GM20431 (cell line): ENCODE measurements around the gene MYH6.

Source experiments
- in situ Hi-C: fragments of 300-500 bp; cut with MseI, MboI; formaldehyde crosslinking; loops from one replicate; pipeline ENCODE4 v1.15.0; 2020; ENCODE audit warnings: low sequenced_read_pairs; ENCODE audit not compliant: unreplicated experiment

MYH6 gene

DNA sequence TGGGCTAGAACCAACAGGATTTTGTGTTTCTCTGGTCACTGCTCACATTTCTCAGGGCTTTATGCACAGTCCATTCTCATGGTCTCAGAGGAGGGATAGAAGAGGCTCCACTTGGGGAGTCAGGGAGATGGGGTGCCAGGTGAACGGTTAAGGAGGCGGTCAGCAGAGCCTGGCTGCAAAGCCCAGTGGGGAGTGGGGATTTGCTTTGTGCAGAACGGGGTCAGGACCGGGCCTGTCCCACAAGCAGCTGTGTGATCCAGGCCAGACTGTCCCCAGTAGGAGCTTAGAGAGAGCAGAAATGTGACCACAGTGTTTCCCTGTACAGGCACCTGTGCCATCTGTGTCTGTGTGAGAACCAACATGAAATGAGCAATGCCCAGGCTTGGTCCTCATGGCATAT, 27.1 kb downstream of the MYH6 start:
- in situ Hi-C loops = no loop called here

GRCh38 chr14:23380197-23380914, 27.7 kb downstream of the MYH6 start:
- in situ Hi-C loops = no loop called here

- in situ Hi-C loops = no loop called here
Measured at GRCh38 chr14:23379366-23380196, 28.5 kb downstream of the MYH6 start.

DNA sequence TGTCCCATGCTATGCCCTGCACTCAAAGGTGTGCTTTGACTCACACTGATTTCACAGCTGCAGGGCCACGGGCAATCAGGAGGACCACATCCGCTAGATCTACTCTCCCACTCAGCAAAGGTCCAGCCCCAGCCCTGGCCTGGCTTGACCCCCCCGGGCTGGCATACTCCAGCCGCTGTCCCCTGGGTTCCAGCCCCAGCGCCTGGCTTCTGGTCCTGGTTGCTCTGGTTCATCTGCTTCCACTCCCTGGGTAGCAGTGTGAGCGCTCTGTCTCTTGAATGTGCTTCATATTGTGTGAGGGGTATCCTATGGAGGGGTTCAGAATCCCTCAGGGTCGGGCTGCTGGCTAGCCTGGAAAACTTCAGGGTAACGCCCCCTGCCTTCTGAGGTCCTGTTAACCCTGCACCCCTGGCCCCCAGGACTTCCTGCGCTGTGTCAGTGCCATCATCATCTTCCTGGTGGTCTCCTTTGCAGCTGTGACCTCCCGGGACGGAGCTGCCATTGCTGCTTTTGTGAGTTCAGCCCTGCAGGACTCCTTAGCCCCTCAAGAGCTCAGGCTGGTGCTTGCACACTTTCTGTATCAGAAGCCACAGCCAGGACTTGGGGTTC, 29.4 kb downstream of the MYH6 start:
- in situ Hi-C loops = no loop called here

DNA sequence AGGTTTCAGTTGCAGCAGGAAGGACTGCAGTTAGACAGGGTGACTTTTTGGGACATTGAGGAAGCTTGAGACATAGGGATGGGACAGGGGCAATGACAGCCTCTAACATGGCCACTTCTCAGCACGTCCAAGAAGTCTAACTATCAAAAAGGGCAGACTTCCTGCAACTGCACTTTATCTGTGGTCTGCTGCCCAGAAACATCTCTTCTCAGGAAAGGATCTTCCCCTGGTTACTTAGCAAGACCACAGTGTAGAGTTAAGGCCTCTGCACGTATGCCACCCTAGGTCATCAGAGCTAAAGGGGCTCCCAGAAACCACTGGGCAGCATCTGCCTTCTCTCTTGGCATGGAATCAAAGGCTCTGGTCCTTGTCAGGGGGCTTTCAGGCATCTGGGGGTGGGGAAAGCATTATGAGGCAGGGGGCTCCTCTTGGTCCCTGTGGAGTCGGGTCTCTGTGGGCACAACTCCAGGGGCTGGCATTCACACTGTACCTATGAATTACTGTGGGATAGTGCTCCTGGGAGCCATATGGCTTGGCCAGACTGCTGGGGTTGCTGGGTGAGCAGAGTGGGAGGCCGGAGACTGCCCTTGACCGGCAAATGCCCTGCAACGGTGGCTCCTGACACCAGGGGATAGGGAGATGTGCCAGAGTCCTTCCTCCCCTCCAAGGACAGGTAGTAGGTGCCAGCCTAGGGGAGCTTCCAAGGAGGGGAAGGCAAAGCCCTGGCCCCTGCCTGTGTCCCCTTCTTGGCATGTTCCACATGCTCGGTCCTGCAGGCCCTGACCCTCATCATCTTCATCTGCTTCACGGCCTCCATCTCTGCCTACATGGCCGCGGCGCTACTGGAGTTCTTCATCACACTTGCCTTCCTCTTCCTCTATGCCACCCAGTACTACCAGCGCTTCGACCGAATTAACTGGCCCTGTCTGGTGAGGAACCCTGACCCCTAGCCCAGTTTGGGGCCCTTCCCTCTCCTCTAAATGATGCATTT, 30.2 kb downstream of the MYH6 start:
- in situ Hi-C loops = no loop called here

DNA sequence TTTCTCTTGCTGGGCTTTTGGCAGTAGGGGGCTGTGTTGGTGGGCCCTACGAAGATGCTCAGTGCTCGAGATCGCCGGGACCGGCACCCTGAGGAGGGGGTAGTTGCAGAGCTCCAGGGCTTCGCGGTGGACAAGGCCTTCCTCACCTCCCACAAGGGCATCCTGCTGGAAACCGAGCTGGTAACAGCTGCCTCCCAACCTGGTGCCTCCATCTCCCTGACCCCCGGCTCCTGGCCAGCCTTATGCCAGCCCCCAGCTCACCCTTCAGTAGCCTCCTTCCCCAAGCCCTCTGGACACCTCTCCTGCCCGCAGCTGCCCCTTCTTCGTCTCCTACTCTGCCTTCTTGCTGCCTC, 30.9 kb downstream of the MYH6 start:
- in situ Hi-C loops = no loop called here

DNA sequence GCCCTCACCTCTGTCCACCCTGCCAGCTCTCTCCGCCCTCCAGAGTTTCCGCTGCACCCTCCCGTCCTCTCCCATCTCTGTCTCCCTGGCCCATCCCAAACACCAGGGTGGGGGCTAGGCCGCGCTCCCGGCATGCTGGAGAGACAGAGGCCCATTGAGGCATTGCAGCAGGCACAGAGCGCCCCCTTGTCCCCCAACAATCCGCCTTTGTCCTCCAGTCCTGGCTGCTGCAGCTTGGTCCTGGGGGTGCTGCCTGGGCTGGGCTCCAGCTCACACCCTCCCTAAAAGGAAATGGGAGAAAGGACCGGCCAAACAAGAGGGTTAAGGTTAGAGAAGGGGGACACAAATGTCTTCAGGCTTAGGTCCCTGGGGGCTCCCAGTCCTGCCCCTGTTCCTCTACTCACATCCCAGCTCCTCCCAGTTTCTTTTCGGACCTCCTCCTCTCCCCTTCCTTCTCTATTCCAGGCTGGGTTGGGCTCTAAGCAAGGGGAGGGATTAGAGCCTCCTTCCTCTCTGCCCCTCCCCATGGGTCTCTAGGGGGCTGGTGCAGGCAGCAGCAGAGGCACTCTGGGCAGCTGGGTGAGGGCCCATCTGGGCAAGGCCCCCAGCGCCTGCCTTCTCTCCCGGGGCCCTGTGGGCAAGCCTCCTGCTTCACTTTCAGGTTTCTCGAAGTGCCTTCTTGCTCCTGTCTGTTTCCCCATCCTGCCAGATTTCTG, 31.4 kb downstream of the MYH6 start, which contains the start of gene CMTM5:
Gene CMTM5 (plus strand): TSS at position 565 of the 716 bp plus-strand sequence. CDS start 206 bp downstream, outside the sequence.
- in situ Hi-C loops = no loop called here

DNA sequence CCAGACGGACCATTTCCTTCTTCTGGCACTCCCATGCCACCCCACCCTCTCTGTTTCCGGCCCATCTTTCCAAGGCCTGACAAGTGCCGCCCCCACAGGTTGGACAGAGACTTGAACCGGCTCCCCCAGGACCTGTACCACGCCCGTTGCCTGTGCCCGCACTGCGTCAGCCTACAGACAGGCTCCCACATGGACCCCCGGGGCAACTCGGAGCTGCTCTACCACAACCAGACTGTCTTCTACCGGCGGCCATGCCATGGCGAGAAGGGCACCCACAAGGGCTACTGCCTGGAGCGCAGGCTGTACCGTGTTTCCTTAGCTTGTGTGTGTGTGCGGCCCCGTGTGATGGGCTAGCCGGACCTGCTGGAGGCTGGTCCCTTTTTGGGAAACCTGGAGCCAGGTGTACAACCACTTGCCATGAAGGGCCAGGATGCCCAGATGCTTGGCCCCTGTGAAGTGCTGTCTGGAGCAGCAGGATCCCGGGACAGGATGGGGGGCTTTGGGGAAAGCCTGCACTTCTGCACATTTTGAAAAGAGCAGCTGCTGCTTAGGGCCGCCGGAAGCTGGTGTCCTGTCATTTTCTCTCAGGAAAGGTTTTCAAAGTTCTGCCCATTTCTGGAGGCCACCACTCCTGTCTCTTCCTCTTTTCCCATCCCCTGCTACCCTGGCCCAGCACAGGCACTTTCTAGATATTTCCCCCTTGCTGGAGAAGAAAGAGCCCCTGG, 32.4 kb downstream of the MYH6 start:
- in situ Hi-C loops = no loop called here

DNA sequence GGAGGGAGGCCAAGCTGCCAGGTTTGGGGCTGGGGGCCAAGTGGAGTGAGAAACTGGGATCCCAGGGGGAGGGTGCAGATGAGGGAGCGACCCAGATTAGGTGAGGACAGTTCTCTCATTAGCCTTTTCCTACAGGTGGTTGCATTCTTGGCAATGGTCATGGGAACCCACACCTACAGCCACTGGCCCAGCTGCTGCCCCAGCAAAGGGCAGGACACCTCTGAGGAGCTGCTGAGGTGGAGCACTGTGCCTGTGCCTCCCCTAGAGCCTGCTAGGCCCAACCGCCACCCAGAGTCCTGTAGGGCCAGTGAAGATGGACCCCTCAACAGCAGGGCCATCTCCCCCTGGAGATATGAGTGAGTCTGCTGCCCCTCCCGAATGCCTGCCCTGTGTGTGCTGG, 35.0 kb downstream of the MYH6 start:
- in situ Hi-C loops = no loop called here

DNA sequence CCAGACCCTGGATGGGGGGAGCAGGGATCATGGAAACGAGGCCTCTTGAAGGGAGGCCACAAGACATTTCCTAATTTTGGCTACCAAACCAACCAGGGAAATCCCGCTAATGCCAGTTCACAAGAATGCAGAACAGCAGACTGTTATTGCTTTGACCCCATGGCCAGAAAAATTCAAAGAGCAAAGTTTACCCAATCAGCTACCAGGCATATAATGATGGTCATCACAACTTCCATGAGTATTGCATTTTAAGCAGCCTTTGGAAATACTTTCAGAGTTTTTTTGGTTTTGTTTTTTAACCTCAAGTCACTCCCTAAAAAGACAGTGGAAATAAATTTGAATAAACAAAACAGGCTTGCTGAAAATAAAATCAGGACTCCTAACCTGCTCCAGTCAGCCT, 35.6 kb downstream of the MYH6 start, which contains the start of gene IL25:
Gene IL25 (plus strand): TSS at position 301 of the 400 bp plus-strand sequence.
- in situ Hi-C loops = no loop called here

GRCh38 chr14:23371865-23372264, 36.2 kb downstream of the MYH6 start:
- in situ Hi-C loops = no loop called here

DNA sequence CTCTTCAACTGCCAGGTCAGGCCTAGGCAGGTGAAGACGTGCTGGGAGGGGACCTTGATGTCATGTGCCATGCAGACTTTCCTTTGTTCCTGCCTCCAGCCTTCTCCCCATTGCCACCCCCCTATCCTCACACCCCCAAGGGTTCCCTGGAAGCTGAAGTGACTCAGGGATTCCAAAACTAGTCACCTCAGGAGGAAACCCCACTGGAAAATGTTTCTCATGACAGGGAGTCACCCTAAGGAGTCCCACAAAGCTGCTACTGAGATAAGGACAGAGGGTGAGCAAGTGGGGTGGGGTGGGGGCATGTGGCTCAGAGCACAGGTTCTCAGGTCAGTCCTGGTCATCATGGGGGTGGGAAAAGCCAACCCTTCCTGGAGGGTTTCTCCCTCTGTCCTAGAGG, 37.9 kb downstream of the MYH6 start:
- in situ Hi-C loops = no loop called here

GRCh38 chr14:23366426-23366921, 41.6 kb downstream of the MYH6 start:
- in situ Hi-C loops = no loop called here

- in situ Hi-C loops = no loop called here
Measured at GRCh38 chr14:23365732-23366425, 42.2 kb downstream of the MYH6 start.

DNA sequence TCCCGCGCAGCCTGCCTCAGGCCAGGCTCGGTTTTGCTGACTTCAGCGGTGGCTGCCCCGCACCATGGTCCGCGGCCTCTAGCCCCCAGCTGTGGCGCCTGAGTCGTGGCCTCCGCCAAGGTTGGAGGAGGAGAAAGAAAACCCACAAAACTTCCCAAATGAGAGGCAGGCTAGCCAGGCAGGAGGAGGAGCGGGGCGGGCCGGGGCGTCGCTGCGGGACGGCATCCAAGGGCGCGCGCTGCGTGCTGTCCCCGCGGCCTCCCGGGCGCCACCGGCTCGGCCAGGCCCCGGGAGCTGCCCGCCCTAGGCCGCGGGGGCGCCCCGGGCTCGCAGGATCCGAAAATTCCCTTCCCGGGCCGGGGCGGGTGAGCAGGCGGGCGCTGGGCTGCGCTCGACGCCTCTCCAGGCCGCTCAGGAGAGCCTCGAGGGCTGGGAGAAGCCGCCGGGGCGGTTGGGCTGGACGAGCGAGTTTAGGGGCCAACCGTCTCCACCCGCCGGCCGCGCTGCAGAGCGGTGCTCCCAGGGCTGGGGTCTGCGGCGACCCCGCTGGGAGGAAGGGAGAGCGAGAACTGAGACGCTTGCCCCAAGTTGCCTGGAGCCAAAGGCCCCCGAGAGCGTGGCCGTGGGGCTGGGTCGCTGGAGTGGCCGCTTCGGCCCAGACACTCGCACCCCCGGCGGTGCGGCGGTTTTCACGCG, 42.9 kb downstream of the MYH6 start, which contains the start of gene EFS:
Gene EFS (minus strand): TSS at position 137 of the 696 bp plus-strand sequence. CDS start 147 bp downstream, outside the sequence.
- in situ Hi-C loops = no loop called here

DNA sequence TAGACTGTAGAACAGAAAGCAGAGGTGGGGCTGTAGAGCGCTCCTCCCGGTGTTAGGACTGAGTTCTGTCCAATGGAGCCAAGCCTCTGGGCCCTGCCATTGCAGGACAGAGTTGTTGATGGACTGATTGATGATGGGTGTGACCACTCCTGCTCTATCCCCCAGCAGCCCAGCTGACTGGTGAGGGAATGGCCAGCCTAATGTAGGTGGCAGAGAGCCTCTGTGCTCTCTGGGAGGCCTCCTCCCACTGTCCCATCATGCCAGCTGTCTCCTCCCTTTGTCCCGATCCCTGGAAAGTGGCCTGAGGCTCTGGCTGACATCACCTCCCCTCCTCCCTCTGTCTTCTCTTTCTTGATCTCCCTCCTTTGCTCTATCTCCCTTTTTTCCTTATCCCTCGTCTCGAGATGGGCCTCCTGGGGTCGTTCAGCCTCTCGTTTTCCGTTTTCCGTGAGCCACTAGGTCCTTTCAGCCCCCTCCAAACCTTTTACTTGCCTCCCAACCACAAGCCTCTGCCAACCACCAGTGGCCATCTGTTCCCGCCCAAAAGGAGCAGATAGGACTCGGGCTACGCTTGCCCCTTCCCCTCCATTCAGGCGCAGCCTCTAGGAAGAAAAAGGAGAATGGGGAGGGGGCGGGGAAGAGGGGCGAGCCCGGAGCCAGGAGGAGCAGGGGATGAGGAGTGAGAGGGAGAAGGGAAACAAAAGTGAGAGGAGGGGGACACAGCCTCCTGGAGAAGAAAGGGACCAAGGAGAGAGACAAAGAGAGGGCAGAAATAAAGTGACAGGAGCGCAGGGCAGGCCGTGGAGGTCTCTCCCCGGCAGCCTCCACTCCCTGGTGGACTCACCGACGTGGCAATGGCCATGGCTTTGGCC, 43.7 kb downstream of the MYH6 start:
- in situ Hi-C loops = no loop called here
